Testis (tissue), 3 donors: ENCODE measurements around the gene ACVR2B. TPM values are rescaled to one million over a fixed set of nuclear protein-coding genes. Genes with fewer than 3 reads are reported as not detected.

Source experiments
- DNase-seq: peaks from one replicate; pipeline ENCODE4 v3.0.0-alpha.2; 2019
- H3K27ac ChIP-seq, 2 donors: fragments of 200-600 bp; sonication (generic); one replicate each; pipeline ENCODE4 v1.5.1; 2019
- H3K27me3 ChIP-seq: fragments of 200-600 bp; sonication (generic); one replicate; pipeline ENCODE4 v1.5.1; 2019
- H3K36me3 ChIP-seq: fragments of 200-600 bp; sonication (generic); one replicate; pipeline ENCODE4 v1.5.1; 2017; ENCODE audit warnings: low read depth; ENCODE audit errors: missing control alignments
- H3K4me1 ChIP-seq: fragments of 200-600 bp; sonication (generic); one replicate; pipeline ENCODE4 v1.5.1; 2019
- H3K4me3 ChIP-seq, 2 donors: fragments of 200-600 bp; sonication (generic); one replicate each; pipeline ENCODE4 v1.5.1; 2017 to 2019
- H3K9me3 ChIP-seq: fragments of 200-600 bp; sonication (generic); one replicate; pipeline ENCODE4 v1.5.1; 2017
- POLR2A ChIP-seq: fragments of 450-650 bp; IDR thresholded peaks from one replicate; pipeline ENCODE4 v1.6.1; 2017; ENCODE audit warnings: antibody characterized with exemption, mild to moderate bottlenecking, moderate library complexity
- WGBS, 2 donors: methylation state at CpG; one replicate each; pipeline ENCODE4 v1.1.5; 2018; 5-methylcytosine and 5-hydroxymethylcytosine counted together
- intact Hi-C: fragments of 100-400 bp; cut with DNase I; formaldehyde crosslinking; loops from one replicate; pipeline ENCODE4 v1.15.1; 2023; ENCODE audit warnings: low total_unique reads
- polyA plus RNA-seq: library from polyadenylated mRNA; stranded (reverse); fragments of 350-450 nt; fragmentation: Illumina TruSeq; extraction: RNeasy Lipid Tissue Mini Kit (QIAGEN cat#74804); gene quantifications from one replicate; pipeline ENCODE4 v1.2.3, GENCODE V29; 2014; ENCODE audit warnings: low read depth, low replicate concordance; ENCODE audit not compliant: insufficient read depth
- total RNA-seq, 2 donors: library from RNA; depleted of rRNA; stranded (reverse); fragments of >200 nt; gene quantifications; one replicate each; pipeline ENCODE4 v1.2.3, GENCODE V29; 2016
- TF ChIP-seq, protein P1 (sequence below), 3 experiments: fragments of 450-650 bp in 2 of 3; fragments of 200-600 bp in 1 of 3; sonication (generic) in 1 of 3; IDR thresholded peaks; one replicate each; pipeline ENCODE4 v1.5.1; 2016 to 2019; ENCODE audit warnings: antibody characterized with exemption in 3 of 3, mild to moderate bottlenecking in 2 of 3, moderate library complexity in 1 of 3

ACVR2B gene
- total and polyA plus RNA-seq, 3 donors from 2014 or later = 7.3 to 24.2 (median 22.9) TPM

GRCh38 chr3:38497031-38497430 lies 43.3 kb downstream of the ACVR2B start:
- Histone ChIP-seq H3K4me1 (no peaks in the 10 kb centered on the region), H3K4me3 (peak overlapping the region; percentile 74 to 88), H3K36me3 (no peaks in the 10 kb centered on the region), H3K27me3 (no peaks in the 10 kb centered on the region), H3K27ac (no peak overlapping the region), H3K9me3 (no peaks in the 10 kb centered on the region)
- no peak for DNase-seq
- intact Hi-C loops = no loop called here
- no peak for TF ChIP-seq POLR2A
- TF ChIP-seq, protein P1, sequence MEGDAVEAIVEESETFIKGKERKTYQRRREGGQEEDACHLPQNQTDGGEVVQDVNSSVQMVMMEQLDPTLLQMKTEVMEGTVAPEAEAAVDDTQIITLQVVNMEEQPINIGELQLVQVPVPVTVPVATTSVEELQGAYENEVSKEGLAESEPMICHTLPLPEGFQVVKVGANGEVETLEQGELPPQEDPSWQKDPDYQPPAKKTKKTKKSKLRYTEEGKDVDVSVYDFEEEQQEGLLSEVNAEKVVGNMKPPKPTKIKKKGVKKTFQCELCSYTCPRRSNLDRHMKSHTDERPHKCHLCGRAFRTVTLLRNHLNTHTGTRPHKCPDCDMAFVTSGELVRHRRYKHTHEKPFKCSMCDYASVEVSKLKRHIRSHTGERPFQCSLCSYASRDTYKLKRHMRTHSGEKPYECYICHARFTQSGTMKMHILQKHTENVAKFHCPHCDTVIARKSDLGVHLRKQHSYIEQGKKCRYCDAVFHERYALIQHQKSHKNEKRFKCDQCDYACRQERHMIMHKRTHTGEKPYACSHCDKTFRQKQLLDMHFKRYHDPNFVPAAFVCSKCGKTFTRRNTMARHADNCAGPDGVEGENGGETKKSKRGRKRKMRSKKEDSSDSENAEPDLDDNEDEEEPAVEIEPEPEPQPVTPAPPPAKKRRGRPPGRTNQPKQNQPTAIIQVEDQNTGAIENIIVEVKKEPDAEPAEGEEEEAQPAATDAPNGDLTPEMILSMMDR (IDR thresholded peaks at IDR 0.05) = no peak
- WGBS, 2 donors = 19 to 30% methylated on average over 4 of the region's 4 CpGs

DNA sequence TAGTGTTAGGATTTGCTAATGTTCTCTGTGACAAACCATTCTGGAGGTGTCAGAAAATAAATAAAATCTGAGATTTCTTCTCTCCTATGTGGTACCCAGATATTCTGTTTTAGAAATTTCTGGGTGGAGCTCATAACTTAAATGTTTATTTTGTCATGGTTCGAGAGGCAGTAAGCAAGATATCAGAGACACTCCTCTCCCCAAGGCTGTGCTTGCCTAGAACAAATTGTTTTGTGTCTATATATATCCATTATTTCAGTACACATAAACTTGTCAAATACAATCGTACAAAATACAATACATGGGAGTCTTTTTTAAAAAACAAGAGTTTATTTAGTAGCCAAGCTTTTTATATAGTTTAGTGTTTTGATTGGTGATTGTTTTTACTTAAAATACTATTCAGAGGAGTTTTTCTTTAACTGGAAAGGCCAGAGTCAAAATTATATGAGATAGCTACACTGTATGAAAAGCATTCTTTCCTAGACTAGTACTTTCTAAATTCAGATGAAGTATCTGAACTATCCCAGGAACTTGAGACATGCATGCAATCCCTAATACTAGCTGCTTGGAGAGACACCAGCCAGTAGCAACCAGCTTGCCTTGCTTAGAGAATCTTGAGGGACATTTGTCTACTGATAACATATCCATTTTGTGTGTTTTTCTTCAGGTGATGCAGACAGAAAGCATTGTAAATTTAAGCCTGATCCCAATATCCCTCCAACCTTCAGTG lies 47.2 kb downstream of the ACVR2B start:
- WGBS, 2 donors = 63 to 82% methylated on average over 2 of the region's 2 CpGs
- intact Hi-C loops = no loop called here
- Histone ChIP-seq H3K9me3 (no peaks in the 10 kb centered on the region), H3K27ac (no peak overlapping the region), H3K4me3 (no peak overlapping the region), H3K27me3 (no peaks in the 10 kb centered on the region), H3K36me3 (no peaks in the 10 kb centered on the region), H3K4me1 (no peaks in the 10 kb centered on the region)
- TF ChIP-seq, protein P1 (IDR thresholded peaks at IDR 0.05) = no peak
- no peak for TF ChIP-seq POLR2A
- DNase-seq = no peak

- WGBS, 2 donors = 89 to 95% methylated on average over 2 of the region's 2 CpGs
- Histone ChIP-seq H3K4me3 (no peak overlapping the region), H3K9me3 (no peaks in the 10 kb centered on the region), H3K4me1 (no peaks in the 10 kb centered on the region), H3K27ac (no peak overlapping the region), H3K36me3 (no peaks in the 10 kb centered on the region), H3K27me3 (no peaks in the 10 kb centered on the region)
- intact Hi-C loops = no loop called here
- TF ChIP-seq, protein P1 (IDR thresholded peaks at IDR 0.05) = no peak
- TF ChIP-seq POLR2A = no peak
- no peak for DNase-seq
These were observed 53.4 kb downstream of the ACVR2B start for GRCh38 chr3:38507120-38507519.

DNA sequence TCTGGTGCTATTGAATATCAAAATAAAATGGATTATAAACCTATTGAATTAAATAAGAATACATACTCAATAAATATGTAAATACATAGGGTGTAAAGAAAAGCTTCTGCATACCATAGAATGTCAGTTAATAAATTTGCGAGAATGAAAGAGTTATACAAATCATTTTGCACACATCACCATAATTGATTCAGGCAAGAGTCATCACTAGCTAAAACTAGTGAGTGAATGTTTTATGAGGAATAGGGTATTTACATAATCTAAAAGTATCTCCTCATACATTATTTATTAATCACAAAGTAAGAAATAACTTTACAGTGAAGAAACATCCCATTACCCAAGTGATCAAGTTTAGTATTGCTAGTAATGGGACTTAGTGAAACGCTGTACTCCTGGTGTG lies 56.0 kb downstream of the ACVR2B start:
- DNase-seq = no peak
- no peaks in the 10 kb centered on the region for H3K4me1 ChIP-seq
- 87 to 90% methylated on average over 2 of the region's 2 CpGs for WGBS, 2 donors
- no peak overlapping the region for H3K27ac ChIP-seq
- no peaks in the 10 kb centered on the region for H3K27me3 ChIP-seq
- no peaks in the 10 kb centered on the region for H3K9me3 ChIP-seq
- no peak for TF ChIP-seq POLR2A
- TF ChIP-seq, protein P1 (IDR thresholded peaks at IDR 0.05) = no peak
- no peaks in the 10 kb centered on the region for H3K36me3 ChIP-seq
- intact Hi-C loops = no loop called here
- H3K4me3 ChIP-seq = no peak overlapping the region

DNA sequence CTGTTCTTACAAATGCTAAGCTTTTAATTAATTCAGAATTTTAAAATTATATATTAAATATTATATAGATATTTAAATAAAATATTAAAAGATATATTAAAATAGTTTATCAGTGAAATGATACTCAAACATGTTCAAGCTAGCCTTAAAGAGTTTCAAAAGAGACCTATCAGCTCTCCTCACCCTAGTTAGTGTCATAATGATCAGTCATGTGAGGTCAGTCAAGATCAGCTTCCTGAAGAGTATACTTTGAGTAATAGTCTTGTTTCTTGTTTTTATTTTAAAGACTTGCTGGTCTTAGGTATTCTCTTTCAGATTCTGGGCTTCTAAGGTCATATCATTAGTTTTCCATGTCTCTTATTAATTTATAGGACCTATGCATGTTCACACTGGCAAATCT lies 56.9 kb downstream of the ACVR2B start:
- no peak for DNase-seq
- Histone ChIP-seq H3K9me3 (no peaks in the 10 kb centered on the region), H3K36me3 (no peaks in the 10 kb centered on the region), H3K4me1 (no peaks in the 10 kb centered on the region), H3K27me3 (no peaks in the 10 kb centered on the region), H3K4me3 (no peak overlapping the region), H3K27ac (no peak overlapping the region)
- intact Hi-C loops = no loop called here
- TF ChIP-seq POLR2A = no peak
- TF ChIP-seq, protein P1 (IDR thresholded peaks at IDR 0.05) = no peak
